ENCODE data around the gene SERINC2. TPM values are rescaled to one million over a fixed set of nuclear protein-coding genes. Genes with fewer than 3 reads are reported as not detected.

The SERINC2 gene
- total and polyA plus RNA-seq, 10 of the 15 experiments (the other 5 are each of a cell fraction or from before 2014, with no cell fraction given) = 0.02 to 9.4 (median 0.50) TPM

DNA sequence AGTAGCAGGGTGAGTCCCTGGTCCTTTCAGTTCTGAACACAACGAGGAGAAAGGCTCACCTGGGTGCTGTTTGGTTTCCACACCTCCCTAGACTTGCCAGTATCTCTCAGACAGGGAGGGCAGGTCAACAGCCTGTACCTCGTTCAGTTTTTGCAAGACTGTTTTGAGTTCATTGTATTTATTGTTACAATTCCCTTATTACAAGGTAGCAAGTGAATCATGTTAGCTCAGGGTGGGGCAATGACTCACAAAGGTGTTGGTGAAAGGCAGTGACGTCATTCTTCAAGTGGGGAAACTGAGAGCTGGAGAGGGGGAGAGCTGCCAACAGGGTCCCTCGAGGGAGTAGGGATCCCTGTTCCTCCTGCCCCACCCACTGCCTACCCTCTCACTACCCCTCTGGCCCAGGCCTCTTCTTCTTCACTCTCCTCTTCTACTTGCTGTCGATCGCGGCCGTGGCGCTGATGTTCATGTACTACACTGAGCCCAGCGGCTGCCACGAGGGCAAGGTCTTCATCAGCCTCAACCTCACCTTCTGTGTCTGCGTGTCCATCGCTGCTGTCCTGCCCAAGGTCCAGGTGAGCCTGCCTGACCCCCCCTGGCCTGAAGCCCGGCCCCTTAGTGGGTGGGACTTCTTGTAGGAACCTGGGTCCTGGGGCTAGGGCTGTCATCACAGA lies 13.4 kb downstream of the SERINC2 start (continued):
- TF ChIP-seq PAX5 (IDR thresholded peaks at IDR 0.05; ENCODE audit: borderline replicate concordance, low read depth, low read length) (no peak), NR2F1 (conservative IDR thresholded peaks at IDR 0.05) (no peak), NFIC (IDR thresholded peaks at IDR 0.05; ENCODE audit: low read depth, low read length) (no peak), GABPA (IDR thresholded peaks at IDR 0.05; ENCODE audit: low read depth) (no peak)
- TF ChIP-seq, protein P1, sequence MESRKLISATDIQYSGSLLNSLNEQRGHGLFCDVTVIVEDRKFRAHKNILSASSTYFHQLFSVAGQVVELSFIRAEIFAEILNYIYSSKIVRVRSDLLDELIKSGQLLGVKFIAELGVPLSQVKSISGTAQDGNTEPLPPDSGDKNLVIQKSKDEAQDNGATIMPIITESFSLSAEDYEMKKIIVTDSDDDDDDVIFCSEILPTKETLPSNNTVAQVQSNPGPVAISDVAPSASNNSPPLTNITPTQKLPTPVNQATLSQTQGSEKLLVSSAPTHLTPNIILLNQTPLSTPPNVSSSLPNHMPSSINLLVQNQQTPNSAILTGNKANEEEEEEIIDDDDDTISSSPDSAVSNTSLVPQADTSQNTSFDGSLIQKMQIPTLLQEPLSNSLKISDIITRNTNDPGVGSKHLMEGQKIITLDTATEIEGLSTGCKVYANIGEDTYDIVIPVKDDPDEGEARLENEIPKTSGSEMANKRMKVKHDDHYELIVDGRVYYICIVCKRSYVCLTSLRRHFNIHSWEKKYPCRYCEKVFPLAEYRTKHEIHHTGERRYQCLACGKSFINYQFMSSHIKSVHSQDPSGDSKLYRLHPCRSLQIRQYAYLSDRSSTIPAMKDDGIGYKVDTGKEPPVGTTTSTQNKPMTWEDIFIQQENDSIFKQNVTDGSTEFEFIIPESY (IDR thresholded peaks at IDR 0.05) = peak; percentile 59; the same call in 1 of the 2 replicates
- TF ChIP-seq, protein P2, sequence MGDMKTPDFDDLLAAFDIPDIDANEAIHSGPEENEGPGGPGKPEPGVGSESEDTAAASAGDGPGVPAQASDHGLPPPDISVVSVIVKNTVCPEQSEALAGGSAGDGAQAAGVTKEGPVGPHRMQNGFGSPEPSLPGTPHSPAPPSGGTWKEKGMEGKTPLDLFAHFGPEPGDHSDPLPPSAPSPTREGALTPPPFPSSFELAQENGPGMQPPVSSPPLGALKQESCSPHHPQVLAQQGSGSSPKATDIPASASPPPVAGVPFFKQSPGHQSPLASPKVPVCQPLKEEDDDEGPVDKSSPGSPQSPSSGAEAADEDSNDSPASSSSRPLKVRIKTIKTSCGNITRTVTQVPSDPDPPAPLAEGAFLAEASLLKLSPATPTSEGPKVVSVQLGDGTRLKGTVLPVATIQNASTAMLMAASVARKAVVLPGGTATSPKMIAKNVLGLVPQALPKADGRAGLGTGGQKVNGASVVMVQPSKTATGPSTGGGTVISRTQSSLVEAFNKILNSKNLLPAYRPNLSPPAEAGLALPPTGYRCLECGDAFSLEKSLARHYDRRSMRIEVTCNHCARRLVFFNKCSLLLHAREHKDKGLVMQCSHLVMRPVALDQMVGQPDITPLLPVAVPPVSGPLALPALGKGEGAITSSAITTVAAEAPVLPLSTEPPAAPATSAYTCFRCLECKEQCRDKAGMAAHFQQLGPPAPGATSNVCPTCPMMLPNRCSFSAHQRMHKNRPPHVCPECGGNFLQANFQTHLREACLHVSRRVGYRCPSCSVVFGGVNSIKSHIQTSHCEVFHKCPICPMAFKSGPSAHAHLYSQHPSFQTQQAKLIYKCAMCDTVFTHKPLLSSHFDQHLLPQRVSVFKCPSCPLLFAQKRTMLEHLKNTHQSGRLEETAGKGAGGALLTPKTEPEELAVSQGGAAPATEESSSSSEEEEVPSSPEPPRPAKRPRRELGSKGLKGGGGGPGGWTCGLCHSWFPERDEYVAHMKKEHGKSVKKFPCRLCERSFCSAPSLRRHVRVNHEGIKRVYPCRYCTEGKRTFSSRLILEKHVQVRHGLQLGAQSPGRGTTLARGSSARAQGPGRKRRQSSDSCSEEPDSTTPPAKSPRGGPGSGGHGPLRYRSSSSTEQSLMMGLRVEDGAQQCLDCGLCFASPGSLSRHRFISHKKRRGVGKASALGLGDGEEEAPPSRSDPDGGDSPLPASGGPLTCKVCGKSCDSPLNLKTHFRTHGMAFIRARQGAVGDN (IDR thresholded peaks at IDR 0.05) = no peak
- TF ChIP-seq, protein P3, sequence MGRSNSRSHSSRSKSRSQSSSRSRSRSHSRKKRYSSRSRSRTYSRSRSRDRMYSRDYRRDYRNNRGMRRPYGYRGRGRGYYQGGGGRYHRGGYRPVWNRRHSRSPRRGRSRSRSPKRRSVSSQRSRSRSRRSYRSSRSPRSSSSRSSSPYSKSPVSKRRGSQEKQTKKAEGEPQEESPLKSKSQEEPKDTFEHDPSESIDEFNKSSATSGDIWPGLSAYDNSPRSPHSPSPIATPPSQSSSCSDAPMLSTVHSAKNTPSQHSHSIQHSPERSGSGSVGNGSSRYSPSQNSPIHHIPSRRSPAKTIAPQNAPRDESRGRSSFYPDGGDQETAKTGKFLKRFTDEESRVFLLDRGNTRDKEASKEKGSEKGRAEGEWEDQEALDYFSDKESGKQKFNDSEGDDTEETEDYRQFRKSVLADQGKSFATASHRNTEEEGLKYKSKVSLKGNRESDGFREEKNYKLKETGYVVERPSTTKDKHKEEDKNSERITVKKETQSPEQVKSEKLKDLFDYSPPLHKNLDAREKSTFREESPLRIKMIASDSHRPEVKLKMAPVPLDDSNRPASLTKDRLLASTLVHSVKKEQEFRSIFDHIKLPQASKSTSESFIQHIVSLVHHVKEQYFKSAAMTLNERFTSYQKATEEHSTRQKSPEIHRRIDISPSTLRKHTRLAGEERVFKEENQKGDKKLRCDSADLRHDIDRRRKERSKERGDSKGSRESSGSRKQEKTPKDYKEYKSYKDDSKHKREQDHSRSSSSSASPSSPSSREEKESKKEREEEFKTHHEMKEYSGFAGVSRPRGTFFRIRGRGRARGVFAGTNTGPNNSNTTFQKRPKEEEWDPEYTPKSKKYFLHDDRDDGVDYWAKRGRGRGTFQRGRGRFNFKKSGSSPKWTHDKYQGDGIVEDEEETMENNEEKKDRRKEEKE (IDR thresholded peaks at IDR 0.05) = no peak
